H9 (cell line): ENCODE results near the gene SLIT1. TPM values are rescaled to one million over a fixed set of nuclear protein-coding genes. Genes with fewer than 3 reads are reported as not detected.

Experiments used
- DNase-seq: peaks from one replicate; pipeline ENCODE4 v3.0.0-alpha.2; 2017
- H2AFZ ChIP-seq: one replicate; pipeline ENCODE4 v1.6.1; 2013; ENCODE audit warnings: mild to moderate bottlenecking, low read length, control low read depth, moderate library complexity
- H2AK5ac ChIP-seq: 2 replicates; pipeline ENCODE4 v1.6.1; 2013; ENCODE audit warnings: low read length, control low read depth, mixed read lengths; ENCODE audit not compliant: insufficient read length
- H2BK120ac ChIP-seq: one replicate; pipeline ENCODE4 v1.6.1; 2013; ENCODE audit warnings: low read depth, mild to moderate bottlenecking, low read length, control low read depth, inconsistent platforms; ENCODE audit not compliant: poor library complexity, severe bottlenecking
- H2BK12ac ChIP-seq: 2 replicates; pipeline ENCODE4 v1.6.1; 2013; ENCODE audit warnings: low read length, control low read depth, mixed read lengths, low read depth; ENCODE audit not compliant: insufficient read length
- H2BK15ac ChIP-seq: 2 replicates; pipeline ENCODE4 v1.6.1; 2013; ENCODE audit warnings: low read depth, low read length, control low read depth
- H2BK20ac ChIP-seq: one replicate; pipeline ENCODE4 v1.6.1; 2013; ENCODE audit warnings: low read depth, mild to moderate bottlenecking, low read length, control low read depth, inconsistent platforms; ENCODE audit not compliant: poor library complexity, severe bottlenecking
- H2BK5ac ChIP-seq: 2 replicates; pipeline ENCODE4 v1.6.1; 2013; ENCODE audit warnings: low read length, control low read depth, mixed read lengths; ENCODE audit not compliant: insufficient read length
- H3K14ac ChIP-seq: 2 replicates; pipeline ENCODE4 v1.6.1; 2013; ENCODE audit warnings: low read length, control low read depth; ENCODE audit not compliant: insufficient read depth
- H3K18ac ChIP-seq: 2 replicates; pipeline ENCODE4 v1.6.1; 2013; ENCODE audit warnings: low read depth, mild to moderate bottlenecking, mixed read lengths, low read length, control low read depth; ENCODE audit not compliant: insufficient read length
- H3K23ac ChIP-seq: 2 replicates; pipeline ENCODE4 v1.6.1; 2013; ENCODE audit warnings: low read length, control low read depth, mixed read lengths, low read depth; ENCODE audit not compliant: insufficient read length
- H3K23me2 ChIP-seq: 2 replicates; pipeline ENCODE4 v1.6.1; 2013; ENCODE audit warnings: low read depth, mild to moderate bottlenecking, mixed read lengths, low read length, control low read depth; ENCODE audit not compliant: insufficient read length, poor library complexity, severe bottlenecking
- H3K27ac ChIP-seq: 2 replicates; pipeline ENCODE4 v1.5.1; 2013; ENCODE audit warnings: low read length, control low read depth, mixed read lengths, low read depth; ENCODE audit not compliant: insufficient read length
- H3K27me3 ChIP-seq: 2 replicates; pipeline ENCODE4 v1.6.1; 2013; ENCODE audit warnings: low read length, control low read depth, inconsistent platforms; ENCODE audit not compliant: insufficient read depth
- H3K4ac ChIP-seq: 2 replicates; pipeline ENCODE4 v1.6.1; 2013; ENCODE audit warnings: low read depth, mild to moderate bottlenecking, control low read depth, inconsistent platforms, low read length, moderate library complexity
- H3K4me1 ChIP-seq: 2 replicates; pipeline ENCODE4 v1.6.1; 2013; ENCODE audit warnings: low read length, control low read depth, inconsistent platforms; ENCODE audit not compliant: insufficient read depth
- H3K4me2 ChIP-seq: 2 replicates; pipeline ENCODE4 v1.6.1; 2013; ENCODE audit warnings: low read length, control low read depth, mixed read lengths; ENCODE audit not compliant: insufficient read length, insufficient read depth
- H3K56ac ChIP-seq: 2 replicates; pipeline ENCODE4 v1.6.1; 2013; ENCODE audit warnings: low read depth, mild to moderate bottlenecking, mixed read lengths, low read length, control low read depth; ENCODE audit not compliant: insufficient read length
- H3K79me1 ChIP-seq: 2 replicates; pipeline ENCODE4 v1.6.1; 2013; ENCODE audit warnings: low read depth, mild to moderate bottlenecking, moderate library complexity, low read length, control low read depth, inconsistent platforms; ENCODE audit not compliant: insufficient read depth, poor library complexity, severe bottlenecking
- H3K79me2 ChIP-seq: 2 replicates; pipeline ENCODE4 v1.6.1; 2013; ENCODE audit warnings: low read length, control low read depth, inconsistent platforms; ENCODE audit not compliant: insufficient read depth
- H3K9ac ChIP-seq: 2 replicates; pipeline ENCODE4 v1.6.1; 2013; ENCODE audit warnings: low read length, control low read depth, mixed read lengths; ENCODE audit not compliant: insufficient read length; ENCODE audit errors: extremely low read depth
- H3K9me3 ChIP-seq: one replicate; pipeline ENCODE4 v1.6.1; 2013; ENCODE audit warnings: low read depth, low read length, inconsistent platforms; ENCODE audit not compliant: control insufficient read depth
- H3T11ph ChIP-seq: one replicate; pipeline ENCODE4 v1.6.1; 2013; ENCODE audit warnings: mild to moderate bottlenecking, low read length, control low read depth, inconsistent platforms
- H4K20me1 ChIP-seq: one replicate; pipeline ENCODE4 v1.6.1; 2013; ENCODE audit not compliant: control insufficient read depth, insufficient read length, insufficient read depth
- H4K5ac ChIP-seq: 2 replicates; pipeline ENCODE4 v1.6.1; 2013; ENCODE audit warnings: low read depth, mild to moderate bottlenecking, mixed read lengths, low read length, control low read depth; ENCODE audit not compliant: insufficient read length
- H4K8ac ChIP-seq: replicated peaks from 2 replicates; pipeline ENCODE4 v1.6.1; 2013; ENCODE audit warnings: low read length, control low read depth, mixed read lengths, low read depth; ENCODE audit not compliant: insufficient read length
- H4K91ac ChIP-seq: 2 replicates; pipeline ENCODE4 v1.6.1; 2013; ENCODE audit warnings: low read depth, mild to moderate bottlenecking, moderate library complexity, mixed read lengths, low read length, control low read depth; ENCODE audit not compliant: insufficient read length
- H3K27ac Mint-ChIP-seq, 3 experiments: 2 replicates in 2 of 3; 3 replicates in 1 of 3; pipeline ENCODE4 v1.8.0; 2020 to 2021; ENCODE audit warnings: mixed read lengths in 3 of 3, mild to moderate bottlenecking in 1 of 3, moderate library complexity in 1 of 3
- H3K27me3 Mint-ChIP-seq: 2 replicates; pipeline ENCODE4 v1.8.0; 2021; ENCODE audit warnings: low read depth, mild to moderate bottlenecking, moderate library complexity, mixed read lengths
- H3K36me3 Mint-ChIP-seq, 3 experiments: 2 replicates in 2 of 3; 3 replicates in 1 of 3; pipeline ENCODE4 v1.8.0; 2020 to 2021; ENCODE audit warnings: low read depth in 3 of 3, mixed read lengths in 3 of 3; ENCODE audit not compliant: insufficient read depth in 1 of 3
- H3K4me1 Mint-ChIP-seq, 2 experiments: 2 replicates each; pipeline ENCODE4 v1.8.0; 2020; ENCODE audit warnings: mixed read lengths in 2 of 2
- H3K4me3 Mint-ChIP-seq, 2 experiments: 2 replicates in 1 of 2; 3 replicates in 1 of 2; pipeline ENCODE4 v1.8.0; 2020 to 2021; ENCODE audit warnings: mild to moderate bottlenecking in 2 of 2, mixed read lengths in 2 of 2, moderate library complexity in 1 of 2
- H3K9me3 Mint-ChIP-seq, 2 experiments: 2 replicates in 1 of 2; 3 replicates in 1 of 2; pipeline ENCODE4 v1.8.0; 2020; ENCODE audit warnings: mild to moderate bottlenecking in 2 of 2, mixed read lengths in 2 of 2, moderate library complexity in 1 of 2
- WGBS: extraction: QIAGEN DNeasy Blood & Tissue Kit; methylation state at CpG from one replicate; pipeline ENCODE4 v1.1.7; 2013; ENCODE audit warnings: missing lambda C conversion rate, low lambda C conversion rate, mixed read lengths; ENCODE audit not compliant: insufficient read length; ENCODE audit errors: extremely low coverage; 5-methylcytosine and 5-hydroxymethylcytosine counted together
- total RNA-seq: library from RNA; stranded (reverse); gene quantifications from 2 replicates; pipeline ENCODE4 v1.2.1, GENCODE V29; 2021
- TF ChIP-seq, protein P1 (sequence below): fragments of 200-600 bp; sonication (generic); conservative IDR thresholded peaks from 3 replicates; pipeline ENCODE4 v1.8.0; 2021; ENCODE audit warnings: antibody characterized with exemption, mild to moderate bottlenecking

Gene SLIT1
- total RNA-seq, 1 experiment from 2014 or later = 0.57 TPM

DNA sequence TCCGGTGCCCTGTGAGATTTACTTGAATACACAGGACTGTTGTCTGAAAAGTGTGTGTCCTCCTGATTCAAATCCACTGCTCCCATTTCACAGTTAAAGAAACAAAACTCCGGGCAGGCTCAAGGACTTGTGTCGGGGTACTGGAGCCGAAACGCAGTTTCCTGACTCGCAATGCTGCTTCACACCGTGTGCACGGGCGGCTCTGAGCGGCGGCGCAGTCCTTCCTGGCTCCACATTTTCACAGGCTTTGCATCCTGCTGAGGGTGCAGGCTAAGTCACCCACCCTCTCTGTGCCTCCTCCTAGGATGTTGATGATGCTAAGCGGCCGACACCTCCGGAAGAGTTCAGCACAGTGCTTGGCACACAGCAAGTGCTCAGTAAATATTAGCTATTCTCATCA, 65.4 kb downstream of the SLIT1 start:
- H3K27ac Mint-ChIP-seq = no peak overlapping the region
- H3T11ph ChIP-seq = no peak overlapping the region
- H3K23me2 ChIP-seq = no peaks in the 10 kb centered on the region
- H3K4me1 ChIP-seq = no peaks in the 10 kb centered on the region
- H2BK5ac ChIP-seq = no peak overlapping the region
- H3K27me3 ChIP-seq = no peaks in the 10 kb centered on the region
- no peak overlapping the region for H3K4ac ChIP-seq
- H3K79me2 ChIP-seq = no peaks in the 10 kb centered on the region
- no peaks in the 10 kb centered on the region for H3K36me3 Mint-ChIP-seq
- no peak overlapping the region for H2BK120ac ChIP-seq
- H4K8ac ChIP-seq = no peak overlapping the region
- no peak overlapping the region for H3K56ac ChIP-seq
- no peak overlapping the region for H4K91ac ChIP-seq
- H3K18ac ChIP-seq = no peak overlapping the region
- no CpG with 5 or more reads among the region's 15 CpGs for WGBS
- H3K4me2 ChIP-seq = no peak overlapping the region
- H3K9ac ChIP-seq = no peak overlapping the region
- H2AK5ac ChIP-seq = no peak overlapping the region
- no peaks in the 10 kb centered on the region for H3K79me1 ChIP-seq
- peaks cover 1% of the 10 kb centered on the region; the same call in 1 of the 2 replicates for H3K27me3 Mint-ChIP-seq
- no peaks in the 10 kb centered on the region for H3K9me3 ChIP-seq
- no peak for DNase-seq
- H4K20me1 ChIP-seq = no peaks in the 10 kb centered on the region
- no peak overlapping the region for H2BK20ac ChIP-seq
- H3K9me3 Mint-ChIP-seq = no peaks in the 10 kb centered on the region
- no peak overlapping the region for H3K27ac ChIP-seq
- no peak overlapping the region for H2BK15ac ChIP-seq
- H4K5ac ChIP-seq = no peak overlapping the region
- TF ChIP-seq, protein P1, sequence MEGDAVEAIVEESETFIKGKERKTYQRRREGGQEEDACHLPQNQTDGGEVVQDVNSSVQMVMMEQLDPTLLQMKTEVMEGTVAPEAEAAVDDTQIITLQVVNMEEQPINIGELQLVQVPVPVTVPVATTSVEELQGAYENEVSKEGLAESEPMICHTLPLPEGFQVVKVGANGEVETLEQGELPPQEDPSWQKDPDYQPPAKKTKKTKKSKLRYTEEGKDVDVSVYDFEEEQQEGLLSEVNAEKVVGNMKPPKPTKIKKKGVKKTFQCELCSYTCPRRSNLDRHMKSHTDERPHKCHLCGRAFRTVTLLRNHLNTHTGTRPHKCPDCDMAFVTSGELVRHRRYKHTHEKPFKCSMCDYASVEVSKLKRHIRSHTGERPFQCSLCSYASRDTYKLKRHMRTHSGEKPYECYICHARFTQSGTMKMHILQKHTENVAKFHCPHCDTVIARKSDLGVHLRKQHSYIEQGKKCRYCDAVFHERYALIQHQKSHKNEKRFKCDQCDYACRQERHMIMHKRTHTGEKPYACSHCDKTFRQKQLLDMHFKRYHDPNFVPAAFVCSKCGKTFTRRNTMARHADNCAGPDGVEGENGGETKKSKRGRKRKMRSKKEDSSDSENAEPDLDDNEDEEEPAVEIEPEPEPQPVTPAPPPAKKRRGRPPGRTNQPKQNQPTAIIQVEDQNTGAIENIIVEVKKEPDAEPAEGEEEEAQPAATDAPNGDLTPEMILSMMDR = no peak
- H2BK12ac ChIP-seq = no peak overlapping the region
- no peak overlapping the region for H3K23ac ChIP-seq
- peaks cover 8 to 17% of the 10 kb centered on the region in 2 experiments for H3K4me1 Mint-ChIP-seq
- no peak overlapping the region for H3K14ac ChIP-seq
- no peak overlapping the region for H3K4me3 Mint-ChIP-seq
- H2AFZ ChIP-seq = no peak overlapping the region
